GM08714 (cell line): ENCODE measurements around the gene OCRL.
"Not testable (repeated sequence)": the region's sequence is repeated elsewhere in the genome, so short reads cannot be mapped to it uniquely, and the experiment has no call there.

Experiments
- H3K4me3 ChIP-seq: fragments of 200-500 bp; sonication (Bioruptor generic); 2 replicates; pipeline ENCODE4 v1.5.1; 2014; ENCODE audit warnings: mild to moderate bottlenecking, low read length, inconsistent platforms
- ZNF274 ChIP-seq: IDR thresholded peaks from 2 replicates; pipeline ENCODE4 v1.6.1; 2012; ENCODE audit warnings: mild to moderate bottlenecking, low read depth, low read length

Gene OCRL

DNA sequence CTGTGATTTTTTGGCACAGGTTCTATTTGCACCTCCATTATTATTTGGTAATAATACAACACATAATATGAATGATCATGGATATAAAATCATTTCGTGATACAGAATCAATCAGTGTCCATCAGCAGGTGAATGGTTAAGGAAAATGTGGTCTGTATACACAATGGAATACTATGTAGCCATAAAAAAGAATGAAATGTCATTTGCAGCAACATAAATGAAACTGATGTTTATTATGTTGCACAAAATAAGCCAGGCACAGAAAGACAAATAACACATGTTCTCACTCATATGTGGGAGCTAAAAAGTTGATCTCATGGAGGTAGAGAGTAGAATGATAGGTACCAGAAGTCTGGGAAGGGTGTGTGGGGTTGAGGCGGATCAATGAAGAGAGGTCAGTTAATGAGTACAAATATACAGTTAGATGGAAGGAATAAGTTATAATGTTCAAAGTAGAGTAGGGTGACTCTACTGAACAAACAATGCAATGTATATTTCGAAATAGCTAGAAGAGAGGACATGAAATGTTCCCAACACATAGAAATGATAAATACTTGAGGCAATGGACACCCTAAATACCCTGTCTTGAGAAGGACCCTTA is 15.7 kb upstream of the OCRL start:
- no peak overlapping the region for H3K4me3 ChIP-seq
- no peak for TF ChIP-seq ZNF274

DNA sequence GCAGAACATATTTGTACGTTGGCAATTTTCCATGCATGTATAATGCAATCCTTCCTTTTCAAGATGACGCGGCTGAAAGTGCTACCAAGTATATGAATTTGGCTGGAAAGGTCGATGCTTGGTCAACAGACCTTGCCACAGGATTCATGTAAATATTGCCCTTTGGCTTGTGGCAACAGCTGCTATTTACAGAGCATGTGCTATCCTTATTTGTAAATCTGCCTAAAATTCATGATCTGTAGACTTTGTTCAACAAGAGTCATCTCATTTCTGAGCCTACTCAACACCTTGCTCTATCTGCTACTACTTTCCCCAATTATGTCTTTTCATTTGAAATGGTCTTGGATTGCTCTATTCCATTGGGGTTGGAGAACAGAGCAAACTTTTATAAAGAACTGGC is 14.9 kb upstream of the OCRL start:
- H3K4me3 ChIP-seq, result no peak overlapping the region
- TF ChIP-seq ZNF274, result no peak

DNA sequence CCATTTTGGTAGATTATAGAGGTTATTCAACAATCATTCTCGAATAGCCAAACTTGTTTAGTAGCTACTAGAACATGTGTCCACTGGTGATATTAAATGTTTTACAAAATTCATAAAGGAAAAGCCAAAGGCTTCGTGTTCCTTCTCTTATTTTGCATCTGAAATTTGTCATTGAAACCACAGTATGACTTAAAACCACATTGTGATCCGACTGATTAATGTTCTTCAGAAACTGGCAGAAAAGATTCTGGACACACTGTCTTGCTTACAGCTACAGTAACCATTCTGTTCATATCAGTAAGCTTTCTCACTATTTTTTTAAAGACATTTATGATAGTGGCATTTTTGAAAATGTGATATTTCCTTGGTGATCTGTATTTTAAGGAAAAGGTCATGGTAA is 14.2 kb upstream of the OCRL start:
- TF ChIP-seq ZNF274, result no peak
- no peak overlapping the region for H3K4me3 ChIP-seq

DNA sequence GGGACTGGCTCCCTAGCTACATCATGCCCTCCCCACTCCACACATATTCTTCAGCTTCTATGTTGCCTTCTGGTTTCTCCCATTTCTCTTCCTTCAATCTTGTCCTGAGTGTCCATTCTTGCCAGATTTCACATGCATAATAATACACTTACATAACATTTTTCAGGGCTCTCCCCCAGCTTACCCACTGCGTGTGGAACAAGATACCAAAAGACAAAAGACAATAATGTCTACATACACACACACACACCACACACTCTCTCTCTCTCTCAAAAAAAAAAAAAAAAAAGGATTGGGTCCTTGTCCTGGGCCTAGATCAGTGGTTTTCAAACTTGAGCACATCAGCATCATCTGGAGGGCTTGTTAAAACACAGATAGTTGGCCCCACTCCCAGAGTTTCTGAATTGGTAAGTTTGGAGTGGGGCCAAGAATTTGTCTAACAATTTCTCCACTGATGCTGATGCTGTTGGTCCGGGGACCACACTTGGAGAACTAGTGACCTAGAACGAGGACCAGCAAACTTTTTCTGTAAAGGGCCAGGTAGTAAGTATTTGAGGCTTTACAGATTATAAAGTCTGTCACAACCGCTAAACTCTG is 10.3 kb upstream of the OCRL start:
- no peak for TF ChIP-seq ZNF274
- no peak overlapping the region for H3K4me3 ChIP-seq

DNA sequence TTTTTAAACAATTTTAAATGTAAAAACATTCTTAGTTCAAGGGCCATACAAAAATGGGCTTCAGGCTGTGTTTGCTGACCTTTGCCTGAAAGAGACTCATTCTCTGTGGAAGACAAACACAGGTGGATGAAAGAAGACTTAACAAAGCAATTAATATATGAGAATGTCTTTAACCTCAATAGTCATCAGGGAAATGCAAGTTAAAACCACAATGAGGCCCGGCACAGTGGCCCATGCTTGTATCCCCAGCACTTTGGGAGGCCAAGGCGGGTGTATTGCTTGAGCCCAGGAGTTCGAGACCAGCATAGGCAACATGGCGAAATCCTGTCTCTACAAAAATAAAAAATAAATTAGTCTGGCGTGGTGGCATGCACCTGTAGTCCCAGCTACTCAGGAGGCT is 9.6 kb upstream of the OCRL start:
- no peak for TF ChIP-seq ZNF274

DNA sequence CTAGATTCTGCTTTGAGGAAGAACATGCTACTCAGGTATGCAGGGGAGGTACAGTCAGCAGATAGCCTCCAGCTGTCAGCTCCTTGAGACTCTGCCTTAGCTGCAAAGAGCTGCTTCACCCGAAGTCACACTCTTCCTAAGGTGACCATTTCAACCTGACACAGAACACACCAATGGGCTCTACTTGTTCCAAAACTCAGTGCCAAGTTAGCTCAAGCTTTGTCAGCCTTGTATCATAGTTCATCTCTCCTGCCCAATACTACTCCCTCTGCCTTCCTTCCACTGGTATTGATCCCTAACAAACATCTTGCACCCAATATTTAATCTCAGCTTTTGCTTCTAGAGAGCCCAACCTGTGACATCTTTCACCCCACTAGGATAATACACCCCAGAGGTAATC is 8.9 kb upstream of the OCRL start:
- H3K4me3 ChIP-seq, result no peak overlapping the region
- TF ChIP-seq ZNF274, result no peak

More for the DNA sequence above, 9.6 kb upstream of the OCRL start:
- H3K4me3 ChIP-seq, result no peak overlapping the region

DNA sequence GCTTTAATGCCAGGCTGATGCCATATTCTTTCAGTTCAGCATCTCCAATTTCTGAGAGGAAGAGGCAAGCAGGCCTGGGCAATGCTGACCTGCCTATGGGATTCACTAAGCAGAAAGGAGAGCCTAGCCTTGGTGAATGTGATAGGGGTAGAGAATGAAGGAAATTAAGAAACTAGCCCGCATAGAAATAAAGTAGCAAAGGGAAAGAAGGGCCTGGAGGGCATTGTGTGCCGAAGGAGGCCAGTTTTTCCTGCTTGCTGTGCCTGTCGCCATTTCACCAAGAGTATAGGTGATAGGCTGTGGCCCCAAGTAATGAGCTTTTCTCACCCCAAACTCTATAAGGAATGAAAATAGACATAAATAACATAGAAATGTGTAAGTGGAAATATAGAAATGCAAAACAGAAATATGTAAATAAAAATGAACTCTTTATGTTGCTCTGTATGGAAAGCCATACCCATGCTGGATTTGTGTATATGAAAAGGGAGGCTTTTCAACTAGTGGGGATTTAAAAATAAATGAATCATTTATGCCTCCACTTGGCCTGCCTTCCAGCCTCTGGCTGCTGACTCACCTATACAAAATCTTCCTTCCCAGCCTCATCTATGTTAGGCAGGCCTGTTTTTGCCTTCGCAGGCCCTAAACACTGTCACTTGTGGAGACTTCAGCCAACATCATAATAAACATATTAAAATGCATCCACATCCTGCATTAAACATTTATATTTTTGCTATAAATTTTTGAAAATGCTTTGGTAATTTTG is 5.1 kb upstream of the OCRL start:
- TF ChIP-seq ZNF274, result no peak
- no peak overlapping the region for H3K4me3 ChIP-seq

DNA sequence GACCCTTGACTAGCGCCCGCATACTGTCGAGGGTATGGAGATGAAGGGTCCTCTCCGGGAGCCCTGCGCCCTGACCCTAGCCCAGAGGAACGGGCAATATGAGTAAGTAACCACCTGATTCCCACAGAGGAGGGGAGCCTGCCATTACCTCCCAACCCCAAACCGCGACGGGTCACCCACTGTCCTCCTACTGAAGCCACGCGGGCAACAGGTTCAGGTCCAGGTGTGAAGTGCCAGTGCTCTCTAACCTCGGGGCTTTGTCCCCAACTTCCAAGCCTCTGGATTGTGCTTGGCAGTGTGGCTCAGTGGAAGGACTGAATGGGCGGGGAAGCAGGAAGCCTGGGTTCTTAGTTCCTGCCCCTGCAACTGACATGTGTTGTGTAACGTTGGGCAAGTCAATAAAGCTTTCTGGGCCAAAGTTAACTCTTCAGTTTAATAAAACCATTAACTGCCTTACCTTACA is 694 bp downstream of the OCRL start:
- no peak for TF ChIP-seq ZNF274
- peak overlapping the region; percentile 68 for H3K4me3 ChIP-seq

DNA sequence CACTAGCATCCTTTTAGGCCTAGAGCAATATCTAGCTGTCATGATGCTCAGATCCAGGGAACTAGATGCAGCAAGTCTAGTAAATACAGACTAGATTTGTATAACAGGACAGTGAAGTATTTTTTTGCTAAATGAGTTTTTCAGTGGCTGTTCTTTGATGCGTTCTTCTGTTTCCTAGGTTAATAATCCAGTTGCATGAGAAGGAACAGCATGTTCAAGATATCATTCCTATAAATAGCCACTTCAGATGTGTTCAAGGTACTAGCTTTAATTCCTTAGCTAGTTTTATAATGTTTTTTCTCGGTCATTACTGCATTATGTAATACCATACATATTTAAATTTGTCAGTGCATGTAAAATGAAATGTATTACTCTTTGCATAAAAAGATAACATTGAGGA is 4.7 kb downstream of the OCRL start:
- TF ChIP-seq ZNF274, result no peak

DNA sequence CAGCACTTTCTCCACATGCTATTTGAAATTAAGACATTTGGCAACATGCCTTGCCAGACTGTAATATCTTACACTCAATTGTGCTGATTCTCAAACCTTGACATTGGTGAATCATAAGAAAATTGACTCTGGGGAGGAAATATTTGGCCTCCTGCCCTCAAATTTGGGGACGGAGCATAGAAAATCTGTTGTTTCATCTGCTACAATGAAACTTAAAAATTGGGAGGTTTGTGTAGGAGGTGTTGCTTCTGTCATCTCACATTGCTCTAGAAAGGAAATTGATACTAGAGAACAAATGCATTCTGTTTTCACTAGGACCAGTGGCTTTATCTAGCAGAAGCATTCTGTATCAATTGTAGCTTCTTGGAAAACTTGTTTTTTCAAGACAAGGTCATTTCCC is 5.3 kb downstream of the OCRL start:
- H3K4me3 ChIP-seq, result no peak overlapping the region
- no peak for TF ChIP-seq ZNF274

More for the DNA sequence above, 4.7 kb downstream of the OCRL start:
- H3K4me3 ChIP-seq, result no peak overlapping the region

DNA sequence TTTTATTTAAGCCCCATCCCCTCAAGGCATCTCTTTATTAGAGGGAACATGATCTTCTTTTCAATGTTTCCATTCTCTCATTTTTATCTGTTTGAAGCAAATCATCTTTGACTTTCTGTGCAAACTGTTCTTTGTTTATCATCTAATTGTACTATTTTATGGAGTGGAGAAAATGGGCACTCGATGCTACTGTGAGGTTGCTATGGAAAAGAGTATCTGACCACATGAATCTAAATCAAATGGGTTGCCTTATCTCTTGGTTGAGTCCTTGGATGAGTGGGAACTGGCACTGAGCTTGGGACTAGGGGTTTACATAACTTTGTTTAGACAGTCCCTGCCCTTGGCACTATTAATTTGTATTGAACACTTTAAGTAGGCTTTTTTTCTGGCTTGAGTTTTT is 9.1 kb downstream of the OCRL start:
- H3K4me3 ChIP-seq, result no peak overlapping the region
- no peak for TF ChIP-seq ZNF274

DNA sequence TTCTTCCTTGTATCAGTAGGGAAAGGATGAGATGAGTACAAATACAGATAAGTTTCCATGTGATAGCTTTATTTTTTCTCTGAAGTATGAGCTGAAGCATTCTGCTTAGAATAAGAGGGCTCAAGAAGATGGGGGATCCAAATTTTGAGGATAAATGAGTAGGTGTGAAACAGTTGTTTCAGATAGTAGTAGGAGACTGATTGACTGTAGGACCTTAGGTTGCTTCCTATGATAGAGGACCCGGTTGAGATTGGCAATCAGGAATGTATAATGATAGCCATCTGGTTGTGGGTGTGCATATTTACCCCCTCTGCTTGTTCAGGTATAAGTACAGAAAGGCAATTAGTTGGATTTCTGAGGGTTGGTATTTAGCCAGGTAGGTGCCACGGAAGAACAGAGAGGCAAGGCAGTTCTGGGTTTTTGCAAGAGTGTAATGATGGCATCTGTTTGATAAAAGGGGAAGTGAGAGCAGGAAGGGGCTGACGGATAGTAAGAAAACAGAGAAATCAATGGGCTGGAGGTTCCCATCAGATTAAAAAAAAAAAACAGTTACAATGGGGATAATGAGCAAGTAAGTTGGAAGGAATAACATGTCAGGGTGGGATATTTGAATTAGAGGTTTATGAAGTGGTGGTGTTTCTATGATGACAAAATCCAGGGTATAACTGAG is 13.7 kb downstream of the OCRL start:
- no peak for TF ChIP-seq ZNF274
- H3K4me3 ChIP-seq, result no peak overlapping the region

DNA sequence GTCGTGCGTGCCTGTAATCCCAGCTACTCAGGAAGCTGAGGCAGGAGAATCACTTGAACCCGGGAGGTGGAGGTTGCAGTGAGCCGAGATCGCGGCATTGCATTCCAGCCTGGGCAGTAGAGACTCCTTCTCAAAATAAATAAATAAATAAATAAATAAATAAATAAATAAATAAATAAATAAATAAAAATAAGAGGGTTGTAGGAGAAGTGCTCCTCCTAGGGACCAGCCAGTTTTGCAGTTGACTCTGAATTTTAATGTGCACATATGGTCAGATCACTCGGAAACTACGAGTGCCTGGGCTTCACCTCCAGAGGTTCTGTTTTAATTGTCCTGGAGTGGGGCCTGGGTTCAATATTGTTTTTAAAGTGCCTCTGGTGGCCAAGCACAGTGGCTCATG is 14.8 kb downstream of the OCRL start:
- not testable (repeated sequence) for H3K4me3 ChIP-seq

DNA sequence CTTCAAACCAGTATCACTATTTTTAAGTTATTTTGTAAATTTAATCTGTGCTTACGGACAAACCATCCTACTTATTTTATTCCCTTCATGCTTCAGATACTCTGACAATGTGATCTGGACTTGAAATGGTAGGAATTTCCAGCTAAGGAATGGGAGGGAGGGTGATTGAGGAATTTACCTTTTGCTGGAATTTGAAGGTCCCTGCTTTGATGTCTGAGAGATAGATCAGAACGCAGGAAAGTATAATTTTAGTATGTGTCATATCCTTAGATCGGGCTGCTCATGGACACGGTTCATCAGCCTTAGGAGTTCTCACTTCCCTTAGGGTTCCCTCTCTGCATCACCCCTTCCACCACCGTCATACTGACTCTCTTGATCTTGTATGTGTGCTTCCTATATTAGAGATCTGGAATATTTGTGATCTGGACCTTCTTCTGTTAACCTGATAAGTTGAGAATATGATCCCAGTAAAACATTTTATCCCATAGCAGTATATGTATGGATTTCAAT is 16.8 kb downstream of the OCRL start:
- H3K4me3 ChIP-seq, result no peak overlapping the region
- no peak for TF ChIP-seq ZNF274

DNA sequence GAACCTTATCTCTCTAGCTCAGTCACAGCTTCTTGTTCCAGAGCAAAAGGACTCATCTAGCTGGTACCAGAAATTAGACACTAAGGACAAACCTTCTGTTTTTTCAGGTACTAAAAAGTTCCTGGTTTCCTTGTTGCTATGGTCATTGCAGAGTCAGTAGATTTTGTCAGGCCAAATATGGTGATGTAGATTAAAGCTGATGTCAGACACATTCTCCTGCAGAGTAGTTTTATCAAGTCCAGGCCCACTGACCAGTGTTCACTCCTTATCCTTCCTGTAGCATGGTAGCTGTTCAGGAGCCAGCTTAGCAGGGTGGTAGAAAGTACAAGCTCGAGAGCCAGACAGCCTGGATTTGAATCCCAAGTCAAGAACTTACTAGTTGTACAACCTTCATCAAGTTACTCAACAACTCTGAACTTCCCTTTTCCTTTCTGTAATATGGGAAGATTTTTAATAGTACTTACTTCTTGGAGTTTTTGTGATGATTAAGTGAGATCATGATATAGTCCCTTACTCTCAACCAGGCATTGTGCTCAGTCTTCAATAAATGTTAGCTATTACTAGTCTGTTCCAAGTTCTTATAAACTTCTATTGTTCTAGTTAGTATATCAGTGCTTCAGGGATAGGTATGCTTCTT is 17.9 kb downstream of the OCRL start:
- no peak overlapping the region for H3K4me3 ChIP-seq
- TF ChIP-seq ZNF274, result no peak
